Measurements from ENCODE around the gene SLIT3.

Gene SLIT3

DNA sequence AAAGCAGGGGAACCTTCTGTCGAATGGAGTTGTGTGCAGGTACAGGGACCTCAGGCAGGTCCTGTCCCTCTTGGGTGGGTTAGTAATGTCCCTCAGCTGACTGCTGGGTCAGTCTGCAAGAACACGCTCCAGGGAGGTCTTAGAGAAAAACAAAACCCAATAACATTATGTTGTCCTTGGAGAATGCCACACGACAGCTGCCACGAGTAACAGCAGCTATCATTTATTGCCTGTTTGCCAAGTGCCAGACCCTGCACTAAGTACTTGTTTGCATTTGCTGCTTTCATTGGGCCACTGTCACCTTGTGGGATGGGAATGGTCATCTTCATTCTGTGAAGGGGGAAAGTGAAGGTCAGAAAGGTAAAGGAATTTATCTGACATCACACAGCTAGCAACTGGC is 310.3 kb downstream of the SLIT3 start:
- Histone ChIP-seq H3K79me2 (ENCODE audit: insufficient read depth, low read length) (no peaks in the 10 kb centered on the region), H2AFZ (ENCODE audit: low read depth, low read length) (no peak overlapping the region), H3K4me3 (ENCODE audit: low read depth in 1 of 2, low read length in 2 of 2) (no peak overlapping the region), H3K9ac (ENCODE audit: low read depth, low read length) (no peak overlapping the region), H3K27ac (ENCODE audit: low read length) (no peak overlapping the region), H3K36me3 (ENCODE audit: insufficient read depth, low read length) (no peaks in the 10 kb centered on the region), H3K4me2 (ENCODE audit: insufficient read depth, low read length) (no peak overlapping the region), H3K4me1 (ENCODE audit: insufficient read depth, low read length) (no peaks in the 10 kb centered on the region), H3K9me3 (ENCODE audit: insufficient read depth, low read length, severe bottlenecking) (no peaks in the 10 kb centered on the region), H3K27me3 (ENCODE audit: insufficient read depth, low read length, poor library complexity) (peaks cover 20% of the 10 kb centered on the region), H4K20me1 (ENCODE audit: insufficient read depth, low read length) (no peaks in the 10 kb centered on the region)
- no peak for TF ChIP-seq EZH2 (IDR thresholded peaks at IDR 0.05; ENCODE audit: borderline replicate concordance, low read depth, low read length, severe bottlenecking)
- TF ChIP-seq, protein P1, sequence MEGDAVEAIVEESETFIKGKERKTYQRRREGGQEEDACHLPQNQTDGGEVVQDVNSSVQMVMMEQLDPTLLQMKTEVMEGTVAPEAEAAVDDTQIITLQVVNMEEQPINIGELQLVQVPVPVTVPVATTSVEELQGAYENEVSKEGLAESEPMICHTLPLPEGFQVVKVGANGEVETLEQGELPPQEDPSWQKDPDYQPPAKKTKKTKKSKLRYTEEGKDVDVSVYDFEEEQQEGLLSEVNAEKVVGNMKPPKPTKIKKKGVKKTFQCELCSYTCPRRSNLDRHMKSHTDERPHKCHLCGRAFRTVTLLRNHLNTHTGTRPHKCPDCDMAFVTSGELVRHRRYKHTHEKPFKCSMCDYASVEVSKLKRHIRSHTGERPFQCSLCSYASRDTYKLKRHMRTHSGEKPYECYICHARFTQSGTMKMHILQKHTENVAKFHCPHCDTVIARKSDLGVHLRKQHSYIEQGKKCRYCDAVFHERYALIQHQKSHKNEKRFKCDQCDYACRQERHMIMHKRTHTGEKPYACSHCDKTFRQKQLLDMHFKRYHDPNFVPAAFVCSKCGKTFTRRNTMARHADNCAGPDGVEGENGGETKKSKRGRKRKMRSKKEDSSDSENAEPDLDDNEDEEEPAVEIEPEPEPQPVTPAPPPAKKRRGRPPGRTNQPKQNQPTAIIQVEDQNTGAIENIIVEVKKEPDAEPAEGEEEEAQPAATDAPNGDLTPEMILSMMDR (IDR thresholded peaks at IDR 0.05; ENCODE audit: borderline replicate concordance, extremely low read depth, low read length, poor library complexity, severe bottlenecking): no peak
- DNase-seq: no peak
- ATAC-seq (ENCODE audit: insufficient read depth, low read depth): no peak

DNA sequence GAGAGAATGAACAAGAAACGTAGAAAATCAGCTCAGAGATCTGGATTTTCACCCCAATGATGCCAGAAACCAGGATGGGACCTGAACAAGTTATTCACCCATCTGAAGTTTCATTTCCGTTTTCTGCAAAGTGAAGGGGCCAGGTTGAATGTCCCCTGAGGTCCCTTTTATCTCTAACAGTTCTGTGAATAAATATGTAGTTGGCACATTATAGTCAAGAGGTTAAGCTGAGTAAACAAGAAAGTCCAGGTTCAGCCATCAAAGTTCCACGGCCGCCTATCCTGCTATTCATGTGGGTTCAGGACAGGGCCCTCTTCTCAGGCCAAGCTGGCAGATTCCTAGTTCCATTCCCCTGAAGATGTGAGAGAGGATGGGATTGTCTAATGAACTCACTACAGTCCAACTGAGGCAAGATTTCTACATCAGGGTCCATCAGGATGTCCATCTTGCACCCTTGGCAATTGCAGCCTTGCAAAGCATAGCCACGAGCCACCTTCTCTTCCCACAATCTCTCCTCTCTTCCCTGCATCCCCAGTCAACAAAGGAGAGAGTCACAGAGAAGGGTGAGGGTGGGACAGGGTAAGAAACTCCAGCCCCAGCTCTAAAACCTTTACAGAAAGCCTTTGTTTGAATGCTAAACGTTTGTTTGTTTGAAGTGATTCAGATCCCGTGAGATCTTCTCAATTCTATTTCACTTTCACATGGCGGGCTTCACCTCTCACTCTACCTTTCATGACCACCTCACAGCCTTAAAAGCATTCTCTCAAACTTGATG is 311.0 kb downstream of the SLIT3 start:
- no peaks in the 10 kb centered on the region for H3K4me1 ChIP-seq (ENCODE audit: insufficient read depth, low read length)
- no peak overlapping the region for H3K9ac ChIP-seq (ENCODE audit: low read depth, low read length)
- DNase-seq (no peak), ATAC-seq (ENCODE audit: insufficient read depth, low read depth) (no peak)
- H3K4me3 ChIP-seq (ENCODE audit: low read depth in 1 of 2, low read length in 2 of 2): no peak overlapping the region
- no peaks in the 10 kb centered on the region for H3K36me3 ChIP-seq (ENCODE audit: insufficient read depth, low read length)
- H4K20me1 ChIP-seq (ENCODE audit: insufficient read depth, low read length): no peaks in the 10 kb centered on the region
- H3K27ac ChIP-seq (ENCODE audit: low read length): no peak overlapping the region
- no peaks in the 10 kb centered on the region for H3K9me3 ChIP-seq (ENCODE audit: insufficient read depth, low read length, severe bottlenecking)
- TF ChIP-seq EZH2 (IDR thresholded peaks at IDR 0.05; ENCODE audit: borderline replicate concordance, low read depth, low read length, severe bottlenecking): no peak
- TF ChIP-seq, protein P1 (IDR thresholded peaks at IDR 0.05; ENCODE audit: borderline replicate concordance, extremely low read depth, low read length, poor library complexity, severe bottlenecking): no peak
- H3K27me3 ChIP-seq (ENCODE audit: insufficient read depth, low read length, poor library complexity): peaks cover 18% of the 10 kb centered on the region
- no peaks in the 10 kb centered on the region for H3K79me2 ChIP-seq (ENCODE audit: insufficient read depth, low read length)
- H3K4me2 ChIP-seq (ENCODE audit: insufficient read depth, low read length): no peak overlapping the region
- no peak overlapping the region for H2AFZ ChIP-seq (ENCODE audit: low read depth, low read length)

DNA sequence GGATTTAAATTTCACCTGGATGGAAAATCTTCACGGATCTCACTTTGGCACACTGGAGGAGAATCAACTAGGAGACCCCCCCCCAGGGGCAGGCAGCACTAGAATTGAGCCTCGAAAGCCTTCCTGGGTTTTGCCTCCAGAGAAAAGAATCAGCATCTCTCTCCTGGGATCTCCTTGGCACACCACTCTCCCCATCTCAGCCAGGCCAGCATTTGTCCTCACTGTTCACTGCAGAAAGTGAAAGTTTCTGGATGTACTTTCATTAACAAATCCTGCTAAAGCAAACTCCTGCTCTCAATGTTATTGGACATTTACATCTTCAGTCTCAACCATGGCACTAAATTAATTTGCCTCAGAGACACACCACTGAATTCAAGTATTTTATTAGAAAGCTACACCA is 312.2 kb downstream of the SLIT3 start:
- H3K79me2 ChIP-seq (ENCODE audit: insufficient read depth, low read length): no peaks in the 10 kb centered on the region
- H3K27ac ChIP-seq (ENCODE audit: low read length): no peak overlapping the region
- no peaks in the 10 kb centered on the region for H3K9me3 ChIP-seq (ENCODE audit: insufficient read depth, low read length, severe bottlenecking)
- no peak for ATAC-seq (ENCODE audit: insufficient read depth, low read depth)
- H3K4me2 ChIP-seq (ENCODE audit: insufficient read depth, low read length): no peak overlapping the region
- H3K4me3 ChIP-seq (ENCODE audit: low read depth in 1 of 2, low read length in 2 of 2): no peak overlapping the region
- H2AFZ ChIP-seq (ENCODE audit: low read depth, low read length): no peak overlapping the region
- TF ChIP-seq, protein P1 (IDR thresholded peaks at IDR 0.05; ENCODE audit: borderline replicate concordance, extremely low read depth, low read length, poor library complexity, severe bottlenecking): no peak
- TF ChIP-seq EZH2 (IDR thresholded peaks at IDR 0.05; ENCODE audit: borderline replicate concordance, low read depth, low read length, severe bottlenecking): no peak
- no peak for DNase-seq
- H3K36me3 ChIP-seq (ENCODE audit: insufficient read depth, low read length): no peaks in the 10 kb centered on the region
- H3K9ac ChIP-seq (ENCODE audit: low read depth, low read length): no peak overlapping the region
- H4K20me1 ChIP-seq (ENCODE audit: insufficient read depth, low read length): no peaks in the 10 kb centered on the region
- H3K4me1 ChIP-seq (ENCODE audit: insufficient read depth, low read length): no peaks in the 10 kb centered on the region
- H3K27me3 ChIP-seq (ENCODE audit: insufficient read depth, low read length, poor library complexity): peaks cover 26% of the 10 kb centered on the region

Data from DND-41 (cell line).